Measurements from ENCODE around the gene LRRC32. TPM values are rescaled to one million over a fixed set of nuclear protein-coding genes. Genes with fewer than 3 reads are reported as not detected.

LRRC32 gene
- total RNA-seq, 1 experiment from 2014 or later = 0.46 TPM

DNA sequence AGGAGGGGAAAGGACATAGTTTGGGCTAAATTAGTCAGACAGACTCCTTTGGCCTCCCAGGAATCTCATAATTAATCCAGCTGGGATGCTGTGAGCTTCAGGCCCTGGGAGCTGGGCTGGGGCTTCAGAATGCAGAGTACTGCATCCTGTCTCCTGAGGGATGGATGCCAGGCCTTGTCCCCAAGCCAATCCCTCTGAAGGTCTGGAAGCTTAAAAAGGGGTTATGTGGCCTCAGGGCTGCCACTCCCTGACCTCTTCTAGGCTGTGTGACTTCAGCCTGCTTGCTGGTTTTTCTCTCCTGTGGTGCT, 6.9 kb upstream of the LRRC32 start:
- H3K79me2 ChIP-seq (ENCODE audit: insufficient read depth, low read length) = no peaks in the 10 kb centered on the region
- H2BK15ac ChIP-seq (ENCODE audit: low read depth, low read length) = no peak overlapping the region
- H3K27ac ChIP-seq (ENCODE audit: insufficient read length, low read depth, low read length) = no peak overlapping the region
- H3K4me2 ChIP-seq (ENCODE audit: insufficient read depth, insufficient read length, low read length) = no peak overlapping the region
- DNase-seq = no peak
- no peaks in the 10 kb centered on the region for H3K9me3 ChIP-seq (ENCODE audit: control insufficient read depth, low read depth, low read length)
- H2AFZ ChIP-seq (ENCODE audit: low read length) = no peak overlapping the region
- no peak overlapping the region for H3K14ac ChIP-seq (ENCODE audit: insufficient read depth, low read length)
- TF ChIP-seq, protein P1, sequence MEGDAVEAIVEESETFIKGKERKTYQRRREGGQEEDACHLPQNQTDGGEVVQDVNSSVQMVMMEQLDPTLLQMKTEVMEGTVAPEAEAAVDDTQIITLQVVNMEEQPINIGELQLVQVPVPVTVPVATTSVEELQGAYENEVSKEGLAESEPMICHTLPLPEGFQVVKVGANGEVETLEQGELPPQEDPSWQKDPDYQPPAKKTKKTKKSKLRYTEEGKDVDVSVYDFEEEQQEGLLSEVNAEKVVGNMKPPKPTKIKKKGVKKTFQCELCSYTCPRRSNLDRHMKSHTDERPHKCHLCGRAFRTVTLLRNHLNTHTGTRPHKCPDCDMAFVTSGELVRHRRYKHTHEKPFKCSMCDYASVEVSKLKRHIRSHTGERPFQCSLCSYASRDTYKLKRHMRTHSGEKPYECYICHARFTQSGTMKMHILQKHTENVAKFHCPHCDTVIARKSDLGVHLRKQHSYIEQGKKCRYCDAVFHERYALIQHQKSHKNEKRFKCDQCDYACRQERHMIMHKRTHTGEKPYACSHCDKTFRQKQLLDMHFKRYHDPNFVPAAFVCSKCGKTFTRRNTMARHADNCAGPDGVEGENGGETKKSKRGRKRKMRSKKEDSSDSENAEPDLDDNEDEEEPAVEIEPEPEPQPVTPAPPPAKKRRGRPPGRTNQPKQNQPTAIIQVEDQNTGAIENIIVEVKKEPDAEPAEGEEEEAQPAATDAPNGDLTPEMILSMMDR (conservative IDR thresholded peaks at IDR 0.05) = no peak
- H3K27me3 Mint-ChIP-seq (ENCODE audit: low read depth) = peaks cover 19% of the 10 kb centered on the region
- H2BK120ac ChIP-seq (ENCODE audit: low read depth, low read length, poor library complexity, severe bottlenecking) = no peak overlapping the region
- H3K56ac ChIP-seq (ENCODE audit: insufficient read length, low read depth, low read length) = no peak overlapping the region
- H4K20me1 ChIP-seq (ENCODE audit: control insufficient read depth, insufficient read depth, insufficient read length) = no peaks in the 10 kb centered on the region
- no peak overlapping the region for H2BK20ac ChIP-seq (ENCODE audit: low read depth, low read length, poor library complexity, severe bottlenecking)
- no peaks in the 10 kb centered on the region for H3K23me2 ChIP-seq (ENCODE audit: insufficient read length, low read depth, low read length, poor library complexity, severe bottlenecking)
- no peaks in the 10 kb centered on the region for H3K4me1 ChIP-seq (ENCODE audit: insufficient read depth, low read length)
- no peak overlapping the region for H3T11ph ChIP-seq (ENCODE audit: low read length)
- H3K18ac ChIP-seq (ENCODE audit: insufficient read length, low read depth, low read length) = no peak overlapping the region
- no peak overlapping the region for H3K9ac ChIP-seq (ENCODE audit: extremely low read depth, insufficient read length, low read length)
- no peak overlapping the region for H4K5ac ChIP-seq (ENCODE audit: insufficient read length, low read depth, low read length)
- H3K4ac ChIP-seq (ENCODE audit: low read depth, low read length) = no peak overlapping the region
- H3K23ac ChIP-seq (ENCODE audit: insufficient read length, low read depth, low read length) = no peak overlapping the region
- H2BK5ac ChIP-seq (ENCODE audit: insufficient read length, low read length) = no peak overlapping the region
- H3K4me1 Mint-ChIP-seq = no peaks in the 10 kb centered on the region
- H4K91ac ChIP-seq (ENCODE audit: insufficient read length, low read depth, low read length) = no peak overlapping the region
- H2AK5ac ChIP-seq (ENCODE audit: insufficient read length, low read length) = no peak overlapping the region
- H3K79me1 ChIP-seq (ENCODE audit: insufficient read depth, low read depth, low read length, poor library complexity, severe bottlenecking) = no peaks in the 10 kb centered on the region
- no peaks in the 10 kb centered on the region for H3K9me3 Mint-ChIP-seq
- no peak overlapping the region for H3K4me3 Mint-ChIP-seq
- no peak overlapping the region; a peak in 1 of 7 replicates for H3K27ac Mint-ChIP-seq
- H4K8ac ChIP-seq (replicated peaks; ENCODE audit: insufficient read length, low read depth, low read length) = no peak overlapping the region
- no peaks in the 10 kb centered on the region for H3K36me3 Mint-ChIP-seq (ENCODE audit: insufficient read depth in 1 of 3, low read depth in 3 of 3)
- no peaks in the 10 kb centered on the region; the same call in 1 of the 2 replicates for H3K27me3 ChIP-seq (ENCODE audit: insufficient read depth, low read length)
- H2BK12ac ChIP-seq (ENCODE audit: insufficient read length, low read depth, low read length) = no peak overlapping the region

Data from H9 (cell line).